Mesendoderm (in vitro differentiated cells): ENCODE results near the gene PTPN3.

Source experiments
- DNase-seq: peaks from one replicate; pipeline ENCODE4 v3.0.0; 2013
- H2AK5ac ChIP-seq: 2 replicates; pipeline ENCODE4 v1.6.1; 2013; ENCODE audit warnings: low read length, inconsistent platforms
- H2BK120ac ChIP-seq: 2 replicates; pipeline ENCODE4 v1.6.1; 2013; ENCODE audit warnings: low read depth, mild to moderate bottlenecking, low read length, moderate library complexity, mixed read lengths
- H2BK15ac ChIP-seq: replicated peaks from 2 replicates; pipeline ENCODE4 v1.6.1; 2013; ENCODE audit warnings: low read depth, mild to moderate bottlenecking, moderate library complexity
- H2BK5ac ChIP-seq: 2 replicates; pipeline ENCODE4 v1.6.1; 2013; ENCODE audit warnings: low read length, inconsistent platforms
- H3K18ac ChIP-seq: 2 replicates; pipeline ENCODE4 v1.6.1; 2013; ENCODE audit warnings: mild to moderate bottlenecking, low read length, mixed read lengths
- H3K23ac ChIP-seq: one replicate; pipeline ENCODE4 v1.6.1; 2013; ENCODE audit warnings: low read length
- H3K27ac ChIP-seq: 2 replicates; pipeline ENCODE4 v1.5.1; 2013; ENCODE audit warnings: low read depth, mild to moderate bottlenecking, inconsistent platforms, low read length, moderate library complexity
- H3K27me3 ChIP-seq: 2 replicates; pipeline ENCODE4 v1.6.1; 2013; ENCODE audit warnings: low read length, control low read depth, mild to moderate bottlenecking, inconsistent platforms; ENCODE audit not compliant: insufficient read depth, poor library complexity
- H3K36me3 ChIP-seq: 2 replicates; pipeline ENCODE4 v1.6.1; 2013; ENCODE audit warnings: low read length, inconsistent platforms; ENCODE audit not compliant: control insufficient read depth, insufficient read depth
- H3K4ac ChIP-seq: one replicate; pipeline ENCODE4 v1.6.1; 2013; ENCODE audit warnings: low read depth, mild to moderate bottlenecking, low read length, moderate library complexity
- H3K4me1 ChIP-seq: 2 replicates; pipeline ENCODE4 v1.6.1; 2013; ENCODE audit warnings: low read depth, low read length, inconsistent platforms; ENCODE audit not compliant: control insufficient read depth
- H3K4me2 ChIP-seq: 2 replicates; pipeline ENCODE4 v1.6.1; 2013; ENCODE audit warnings: low read length
- H3K4me3 ChIP-seq: 2 replicates; pipeline ENCODE4 v1.5.1; 2013; ENCODE audit warnings: mild to moderate bottlenecking, low read length
- H3K56ac ChIP-seq: one replicate; pipeline ENCODE4 v1.6.1; 2013; ENCODE audit warnings: low read length
- H3K79me1 ChIP-seq: 2 replicates; pipeline ENCODE4 v1.6.1; 2013; ENCODE audit warnings: low read length, inconsistent platforms
- H3K79me2 ChIP-seq: 2 replicates; pipeline ENCODE4 v1.6.1; 2013; ENCODE audit warnings: mild to moderate bottlenecking, low read length; ENCODE audit not compliant: control insufficient read depth, insufficient read depth
- H3K9ac ChIP-seq: 2 replicates; pipeline ENCODE4 v1.6.1; 2013; ENCODE audit warnings: low read length, inconsistent platforms
- H4K5ac ChIP-seq: one replicate; pipeline ENCODE4 v1.6.1; 2013; ENCODE audit warnings: low read length
- H4K8ac ChIP-seq: one replicate; pipeline ENCODE4 v1.6.1; 2013; ENCODE audit warnings: low read depth, mild to moderate bottlenecking, control low read depth, low read length, moderate library complexity
- WGBS: extraction: QIAGEN DNeasy Blood & Tissue Kit; methylation state at CpG from one replicate; pipeline ENCODE4 v1.1.7; 2013; ENCODE audit warnings: low lambda C conversion rate, missing lambda C conversion rate; ENCODE audit not compliant: insufficient coverage; ENCODE audit errors: extremely low coverage; 5-methylcytosine and 5-hydroxymethylcytosine counted together

Gene PTPN3

GRCh38 chr9:109448223-109448622 is 49.9 kb downstream of the PTPN3 start:
- no peak overlapping the region for H2AK5ac ChIP-seq
- H3K23ac ChIP-seq: no peak overlapping the region

DNA sequence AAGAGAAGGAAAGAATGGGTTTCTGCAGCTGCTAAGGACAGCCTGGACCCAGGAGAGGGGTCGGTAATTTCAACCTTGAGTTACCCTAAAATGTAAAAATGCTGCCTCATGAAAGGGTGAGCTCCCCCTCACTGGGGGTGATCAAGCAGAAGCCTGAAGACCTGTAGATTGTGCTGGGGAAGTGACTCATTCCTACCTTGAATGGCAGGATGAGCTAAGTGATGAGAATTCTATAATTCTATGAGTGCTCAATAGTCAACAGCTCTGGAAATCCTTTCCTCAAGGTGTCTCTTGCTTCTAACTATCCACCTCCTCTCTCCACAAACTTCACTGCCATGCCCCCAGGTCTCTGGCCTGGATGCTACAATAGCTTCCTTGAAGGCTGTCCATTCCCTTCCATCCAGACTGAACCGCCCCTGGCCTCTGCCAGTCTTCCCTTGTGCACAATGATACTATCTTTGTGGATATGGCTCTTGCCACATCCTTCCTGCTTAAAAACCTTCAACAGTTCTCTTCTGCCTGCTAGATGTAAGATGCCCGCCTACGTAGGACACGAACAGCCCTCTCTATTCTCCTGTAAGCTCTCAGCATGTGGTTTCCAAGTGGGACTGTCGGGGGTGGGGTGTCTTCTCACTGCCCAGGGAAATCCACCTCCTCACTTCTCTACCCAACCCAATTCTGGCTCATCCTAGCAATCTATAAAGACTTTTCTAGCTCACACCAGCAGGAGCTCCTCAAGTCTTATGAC is 50.6 kb downstream of the PTPN3 start:
- H3K27me3 ChIP-seq: no peaks in the 10 kb centered on the region
- no peaks in the 10 kb centered on the region for H3K36me3 ChIP-seq
- H2AK5ac ChIP-seq: no peak overlapping the region
- no peak overlapping the region for H3K18ac ChIP-seq
- H2BK120ac ChIP-seq: no peak overlapping the region
- no peaks in the 10 kb centered on the region for H3K79me1 ChIP-seq
- DNase-seq: no peak
- H3K9ac ChIP-seq: no peak overlapping the region
- peak overlapping the region; percentile 10 for H3K56ac ChIP-seq
- no peak overlapping the region for H4K8ac ChIP-seq
- H3K27ac ChIP-seq: no peak overlapping the region
- H3K79me2 ChIP-seq: no peaks in the 10 kb centered on the region
- H4K5ac ChIP-seq: no peak overlapping the region
- H2BK5ac ChIP-seq: no peak overlapping the region
- no peaks in the 10 kb centered on the region for H3K4me1 ChIP-seq
- no peak overlapping the region for H3K4ac ChIP-seq
- no peak overlapping the region for H2BK15ac ChIP-seq
- no CpG with 5 or more reads among the region's 6 CpGs for WGBS
- H3K4me3 ChIP-seq: no peak overlapping the region
- no peak overlapping the region for H3K23ac ChIP-seq
- no peak overlapping the region for H3K4me2 ChIP-seq

More at GRCh38 chr9:109448223-109448622, 49.9 kb downstream of the PTPN3 start:
- H4K5ac ChIP-seq: no peak overlapping the region
- no peak overlapping the region for H3K9ac ChIP-seq
- no peak overlapping the region for H3K4ac ChIP-seq
- H3K4me1 ChIP-seq: no peaks in the 10 kb centered on the region
- H2BK5ac ChIP-seq: no peak overlapping the region
- no peak overlapping the region for H3K27ac ChIP-seq
- no peak overlapping the region for H4K8ac ChIP-seq
- no CpG with 5 or more reads among the region's 3 CpGs for WGBS
- no peaks in the 10 kb centered on the region for H3K27me3 ChIP-seq
- H3K36me3 ChIP-seq: no peaks in the 10 kb centered on the region
- no peak overlapping the region for H3K18ac ChIP-seq
- H3K79me2 ChIP-seq: no peaks in the 10 kb centered on the region
- H3K79me1 ChIP-seq: no peaks in the 10 kb centered on the region
- DNase-seq: peak; percentile 19
- no peak overlapping the region for H2BK120ac ChIP-seq
- no peak overlapping the region for H3K4me2 ChIP-seq
- no peak overlapping the region for H3K56ac ChIP-seq
- no peak overlapping the region for H2BK15ac ChIP-seq
- no peak overlapping the region for H3K4me3 ChIP-seq

DNA sequence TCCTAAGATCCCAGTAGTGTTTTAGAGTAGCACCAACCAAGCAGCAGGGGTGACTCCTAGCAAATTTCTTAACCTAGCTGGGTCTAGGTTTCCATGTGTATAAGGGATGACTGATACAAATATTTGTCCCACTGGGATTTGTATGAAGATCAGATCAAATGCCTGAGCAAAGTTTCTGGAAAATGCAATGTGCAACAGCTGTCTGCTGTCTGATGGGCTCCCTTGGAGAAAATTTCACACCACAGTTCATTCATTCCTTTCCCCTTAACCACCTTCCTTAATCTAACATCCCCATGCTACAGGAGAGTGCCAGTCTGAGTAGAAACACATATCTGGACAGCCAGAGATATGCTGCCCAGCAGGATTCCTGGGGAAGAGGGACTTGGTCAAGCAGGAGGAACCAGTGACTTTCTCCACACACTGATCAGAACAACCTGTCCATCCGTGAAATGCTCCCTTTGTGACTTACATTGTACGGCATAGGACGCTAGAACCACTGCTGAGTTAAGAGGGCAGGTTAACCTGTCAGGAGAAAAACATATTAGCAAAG is 53.3 kb downstream of the PTPN3 start:
- H4K5ac ChIP-seq: no peak overlapping the region
- H3K23ac ChIP-seq: no peak overlapping the region
- no peak for DNase-seq
- H3K18ac ChIP-seq: no peak overlapping the region
- H2BK5ac ChIP-seq: no peak overlapping the region
- H3K79me2 ChIP-seq: no peaks in the 10 kb centered on the region
- no peak overlapping the region for H3K27ac ChIP-seq
- H4K8ac ChIP-seq: no peak overlapping the region
- H3K4me1 ChIP-seq: no peaks in the 10 kb centered on the region
- H3K56ac ChIP-seq: no peak overlapping the region
- no peaks in the 10 kb centered on the region for H3K79me1 ChIP-seq
- H3K4ac ChIP-seq: no peak overlapping the region
- H2BK120ac ChIP-seq: no peak overlapping the region
- no peaks in the 10 kb centered on the region for H3K36me3 ChIP-seq
- no CpG with 5 or more reads among the region's 3 CpGs for WGBS
- no peak overlapping the region for H2AK5ac ChIP-seq
- no peak overlapping the region for H2BK15ac ChIP-seq
- no peak overlapping the region for H3K9ac ChIP-seq
- H3K4me2 ChIP-seq: no peak overlapping the region
- H3K27me3 ChIP-seq: no peaks in the 10 kb centered on the region
- no peak overlapping the region for H3K4me3 ChIP-seq

DNA sequence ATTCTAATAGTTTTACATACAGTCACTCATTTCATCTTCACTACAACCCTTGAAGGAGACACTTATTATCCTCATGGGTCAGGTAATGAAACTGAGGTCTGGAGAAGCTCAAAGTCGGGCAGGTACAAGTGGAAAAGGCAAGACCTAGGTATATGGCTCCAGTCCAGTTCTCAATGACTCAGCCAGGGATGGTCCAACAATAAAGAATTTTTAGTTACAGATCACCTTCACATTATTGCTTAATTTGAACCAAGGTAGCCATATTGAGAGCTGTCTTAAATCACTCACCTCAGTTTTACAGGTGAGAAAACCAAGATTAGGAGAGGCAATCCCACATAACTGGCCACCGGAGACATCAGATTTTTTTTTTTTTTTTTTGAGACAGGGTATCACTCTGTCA is 55.4 kb downstream of the PTPN3 start:
- no peaks in the 10 kb centered on the region for H3K27me3 ChIP-seq
- H3K23ac ChIP-seq: no peak overlapping the region
- H3K27ac ChIP-seq: no peak overlapping the region
- no peak for DNase-seq
- no peak overlapping the region for H3K4me3 ChIP-seq
- no peaks in the 10 kb centered on the region for H3K79me2 ChIP-seq
- H3K79me1 ChIP-seq: no peaks in the 10 kb centered on the region
- H3K36me3 ChIP-seq: no peaks in the 10 kb centered on the region
- no peak overlapping the region for H3K18ac ChIP-seq
- H3K56ac ChIP-seq: no peak overlapping the region
- H2BK15ac ChIP-seq: no peak overlapping the region
- no peaks in the 10 kb centered on the region for H3K4me1 ChIP-seq
- no peak overlapping the region for H2BK120ac ChIP-seq
- no CpG with 5 or more reads among the region's 2 CpGs for WGBS
- no peak overlapping the region for H4K8ac ChIP-seq
- no peak overlapping the region for H2AK5ac ChIP-seq
- no peak overlapping the region for H2BK5ac ChIP-seq
- H3K4ac ChIP-seq: no peak overlapping the region
- no peak overlapping the region for H3K4me2 ChIP-seq
- H3K9ac ChIP-seq: no peak overlapping the region
- no peak overlapping the region for H4K5ac ChIP-seq

GRCh38 chr9:109441296-109441695 is 56.8 kb downstream of the PTPN3 start:
- no CpG with 5 or more reads among the region's 3 CpGs for WGBS
- no peaks in the 10 kb centered on the region for H3K36me3 ChIP-seq
- no peak overlapping the region for H2BK15ac ChIP-seq
- H3K4me3 ChIP-seq: no peak overlapping the region
- no peak overlapping the region for H3K4me2 ChIP-seq
- no peak overlapping the region for H2BK120ac ChIP-seq
- no peak overlapping the region for H2BK5ac ChIP-seq
- no peaks in the 10 kb centered on the region for H3K79me2 ChIP-seq
- no peaks in the 10 kb centered on the region for H3K4me1 ChIP-seq
- H3K9ac ChIP-seq: no peak overlapping the region
- H3K56ac ChIP-seq: no peak overlapping the region
- H3K27me3 ChIP-seq: no peaks in the 10 kb centered on the region
- DNase-seq: peak; percentile 72
- H3K27ac ChIP-seq: no peak overlapping the region
- H4K8ac ChIP-seq: no peak overlapping the region
- no peaks in the 10 kb centered on the region for H3K79me1 ChIP-seq
- H2AK5ac ChIP-seq: no peak overlapping the region
- no peak overlapping the region for H3K18ac ChIP-seq
- H3K23ac ChIP-seq: no peak overlapping the region
- H4K5ac ChIP-seq: no peak overlapping the region
- H3K4ac ChIP-seq: no peak overlapping the region
